ENCODE data around the gene GLI2.

DNA sequence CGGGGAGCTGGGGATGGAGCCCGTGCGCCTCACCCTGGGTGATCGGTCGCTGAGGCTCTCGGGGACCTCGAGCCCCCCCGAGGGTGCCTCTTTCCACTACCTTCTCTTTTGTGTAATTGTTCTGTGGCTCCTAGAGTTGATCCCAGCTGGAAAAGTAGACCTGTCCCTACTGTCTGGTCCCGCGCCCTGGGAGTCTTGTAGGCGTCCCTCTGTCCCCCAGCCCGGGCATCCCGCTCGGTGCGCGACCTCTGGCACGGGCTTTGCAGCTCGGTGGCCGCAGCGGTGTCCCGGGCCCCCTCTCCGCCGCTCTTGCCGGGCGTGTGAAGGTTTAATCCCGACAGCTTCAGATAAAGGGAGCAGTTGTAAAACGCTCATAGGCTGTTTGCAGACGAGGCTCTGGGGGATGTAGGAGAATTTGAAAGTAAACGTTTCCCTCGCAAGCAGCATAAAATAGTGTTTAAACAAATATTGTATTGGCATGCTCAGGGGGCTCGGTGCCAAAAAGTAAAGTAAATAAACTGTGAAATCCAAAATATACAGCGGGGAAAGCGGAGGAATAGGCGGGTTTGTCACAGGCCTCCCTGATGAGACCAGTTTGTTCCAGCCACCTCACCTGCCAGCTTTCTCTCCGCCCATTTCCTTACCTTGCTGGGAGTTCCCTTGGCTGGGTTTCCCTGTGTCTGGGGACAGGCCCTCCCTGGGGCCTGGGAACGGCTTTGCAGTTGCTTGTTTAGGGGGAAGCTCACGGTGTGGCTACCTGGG lies 1.9 kb downstream of the GLI2 start:
- TF ChIP-seq, protein P1, sequence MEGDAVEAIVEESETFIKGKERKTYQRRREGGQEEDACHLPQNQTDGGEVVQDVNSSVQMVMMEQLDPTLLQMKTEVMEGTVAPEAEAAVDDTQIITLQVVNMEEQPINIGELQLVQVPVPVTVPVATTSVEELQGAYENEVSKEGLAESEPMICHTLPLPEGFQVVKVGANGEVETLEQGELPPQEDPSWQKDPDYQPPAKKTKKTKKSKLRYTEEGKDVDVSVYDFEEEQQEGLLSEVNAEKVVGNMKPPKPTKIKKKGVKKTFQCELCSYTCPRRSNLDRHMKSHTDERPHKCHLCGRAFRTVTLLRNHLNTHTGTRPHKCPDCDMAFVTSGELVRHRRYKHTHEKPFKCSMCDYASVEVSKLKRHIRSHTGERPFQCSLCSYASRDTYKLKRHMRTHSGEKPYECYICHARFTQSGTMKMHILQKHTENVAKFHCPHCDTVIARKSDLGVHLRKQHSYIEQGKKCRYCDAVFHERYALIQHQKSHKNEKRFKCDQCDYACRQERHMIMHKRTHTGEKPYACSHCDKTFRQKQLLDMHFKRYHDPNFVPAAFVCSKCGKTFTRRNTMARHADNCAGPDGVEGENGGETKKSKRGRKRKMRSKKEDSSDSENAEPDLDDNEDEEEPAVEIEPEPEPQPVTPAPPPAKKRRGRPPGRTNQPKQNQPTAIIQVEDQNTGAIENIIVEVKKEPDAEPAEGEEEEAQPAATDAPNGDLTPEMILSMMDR (IDR thresholded peaks at IDR 0.05), result no peak
- TF ChIP-seq SREBF2 (IDR thresholded peaks at IDR 0.05) (no peak), CEBPB (IDR thresholded peaks at IDR 0.05) (no peak), TP53 (CRISPR knock-in tag; IDR thresholded peaks at IDR 0.05) (no peak)

Data from A549 (cell line).